Left colon (tissue), 2 donors: ENCODE results near the gene FAM3D. TPM values are rescaled to one million over a fixed set of nuclear protein-coding genes. Genes with fewer than 3 reads are reported as not detected.
"Not testable (repeated sequence)": the region's sequence is repeated elsewhere in the genome, so short reads cannot be mapped to it uniquely, and the experiment has no call there.

Experiments
- ATAC-seq: fragments of 200-7000 bp; cut with Tn5 transposase; one replicate; pipeline ENCODE4 v1.9.1; 2020; ENCODE audit warnings: mild to moderate bottlenecking, moderate library complexity
- DNase-seq, 2 donors: peaks; one replicate each; pipeline ENCODE4 v3.0.0-alpha.2; 2020
- intact Hi-C, 2 donors: fragments of 100-400 bp; cut with DNase I in 1 of 2; cut with micrococcal nuclease in 1 of 2; formaldehyde crosslinking; loops; one replicate each; pipeline versions ENCODE4 v1.11.2 to v1.14.0; 2022; cut with DNase I, micrococcal nuclease
- total RNA-seq, 2 donors: library from RNA; stranded (reverse); fragmentation: NEBNext Ultra II Directional; extraction: Animal tissue kit (Norgen Biotek cat#: 25700); gene quantifications; one replicate each; pipeline ENCODE4 v1.2.1, GENCODE V29; 2021
- donor health status: DM: no; HTN: no; CAD: no.
- donor health status: DM: yes; HTN: yes; CAD: no.

FAM3D gene
- total RNA-seq, 2 donors from 2014 or later, result 510 to 690 TPM

DNA sequence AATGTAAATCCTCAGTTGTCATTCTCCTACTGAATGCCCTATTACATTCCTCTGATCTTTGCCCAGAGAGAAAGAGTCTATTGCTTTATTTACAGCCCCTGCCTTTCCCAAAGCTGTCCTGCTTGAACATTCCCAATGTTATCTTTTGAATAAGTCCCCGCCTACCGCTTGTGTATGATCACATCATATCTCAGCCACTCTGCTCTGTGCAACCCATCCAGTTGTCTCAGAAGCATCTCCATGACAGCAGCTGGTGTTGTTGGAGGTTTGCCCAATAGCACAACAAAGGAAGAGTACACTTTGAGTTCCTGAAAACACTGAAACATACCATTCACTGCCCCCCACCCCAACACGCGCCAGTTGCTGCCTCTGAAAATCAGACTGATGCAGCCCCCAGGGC is 22.0 kb upstream of the FAM3D start:
- ATAC-seq (peak; percentile 91), DNase-seq (peak; percentile 54 to 64)
- intact Hi-C loops, result no loop called here

DNA sequence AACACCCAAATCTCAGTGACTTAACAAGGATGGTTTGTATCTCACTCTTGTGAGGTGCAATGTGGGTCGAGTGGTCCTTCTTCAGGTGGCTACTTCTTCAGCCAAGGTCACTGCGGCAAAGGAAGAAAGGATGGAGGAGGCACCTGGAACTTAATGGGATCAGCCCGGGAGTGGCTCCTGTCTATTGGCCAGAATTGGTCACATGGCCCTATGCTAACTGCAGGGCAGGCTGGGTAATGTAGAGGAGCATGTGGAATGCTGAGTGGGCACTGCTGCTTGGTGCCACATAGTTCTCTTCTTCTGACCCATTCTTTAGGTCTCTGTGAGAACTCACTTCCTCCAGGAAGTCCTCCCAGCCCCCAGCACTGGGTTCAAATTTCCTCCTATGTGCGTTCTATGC is 20.3 kb upstream of the FAM3D start:
- ATAC-seq (no peak), DNase-seq (no peak)
- intact Hi-C loops, result no loop called here

DNA sequence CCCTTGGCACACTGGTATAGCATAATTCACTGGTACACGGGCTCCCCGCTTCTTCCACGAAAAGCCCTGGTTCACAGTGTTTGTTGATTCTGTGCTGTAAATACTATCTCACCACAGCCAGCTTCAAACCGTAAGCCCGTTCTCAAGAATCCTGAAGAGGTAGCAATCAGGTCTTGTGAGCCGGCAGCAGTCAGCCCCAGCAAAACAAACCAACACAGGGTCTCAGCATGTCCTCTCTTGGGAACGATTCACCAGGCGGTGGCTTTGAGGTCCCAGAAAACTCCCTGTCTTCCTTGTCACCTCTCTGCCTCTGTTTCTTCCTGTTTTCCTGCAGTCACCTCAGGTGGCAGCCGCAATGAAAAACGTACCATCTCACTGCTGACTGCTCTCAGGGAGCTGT is 19.1 kb upstream of the FAM3D start:
- DNase-seq, result no peak
- ATAC-seq, result no peak
- intact Hi-C loops, result no loop called here

DNA sequence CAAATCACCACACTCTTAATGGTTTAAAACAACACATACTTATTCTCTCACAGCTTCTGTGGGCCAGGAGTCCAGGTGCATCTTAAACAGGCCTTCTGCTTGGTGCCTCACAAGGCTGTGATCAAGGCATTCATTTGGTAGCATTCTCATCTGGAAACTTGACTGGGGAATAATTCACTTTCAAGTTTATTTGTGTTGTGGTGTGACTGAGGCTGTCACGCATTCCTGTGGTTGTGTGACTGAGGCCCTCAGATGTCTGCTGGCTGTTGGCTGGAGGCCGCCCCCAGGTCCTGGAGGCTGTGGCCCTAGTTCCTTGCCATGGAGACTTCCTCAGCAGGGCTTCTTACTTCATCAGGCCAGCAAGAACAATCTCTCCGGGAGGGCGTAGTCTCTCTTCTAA is 16.9 kb upstream of the FAM3D start:
- ATAC-seq (no peak), DNase-seq (no peak)
- intact Hi-C loops, result no loop called here

DNA sequence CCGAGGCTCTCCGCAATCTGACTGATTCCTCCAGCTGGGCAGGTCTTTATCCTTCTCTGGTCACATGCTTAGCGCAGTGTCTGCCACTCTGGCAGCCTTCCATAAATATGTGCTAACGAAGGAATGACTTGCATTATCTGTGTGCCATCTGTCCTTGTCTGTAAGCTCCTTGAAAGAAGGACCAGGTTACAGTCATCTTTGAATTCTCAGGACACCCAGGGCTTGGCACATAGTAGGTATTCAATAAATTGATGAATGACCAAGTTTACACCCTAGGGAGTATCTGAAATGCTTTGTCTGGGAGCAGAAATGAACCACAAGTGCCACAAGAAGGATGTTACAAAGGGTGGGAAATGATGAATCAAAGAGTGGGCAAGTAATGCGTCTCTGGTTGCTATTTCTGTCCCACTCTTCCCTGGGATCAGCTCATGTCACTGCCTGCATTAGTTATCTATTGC is 16.5 kb upstream of the FAM3D start:
- DNase-seq (no peak), ATAC-seq (no peak)
- intact Hi-C loops, result no loop called here

DNA sequence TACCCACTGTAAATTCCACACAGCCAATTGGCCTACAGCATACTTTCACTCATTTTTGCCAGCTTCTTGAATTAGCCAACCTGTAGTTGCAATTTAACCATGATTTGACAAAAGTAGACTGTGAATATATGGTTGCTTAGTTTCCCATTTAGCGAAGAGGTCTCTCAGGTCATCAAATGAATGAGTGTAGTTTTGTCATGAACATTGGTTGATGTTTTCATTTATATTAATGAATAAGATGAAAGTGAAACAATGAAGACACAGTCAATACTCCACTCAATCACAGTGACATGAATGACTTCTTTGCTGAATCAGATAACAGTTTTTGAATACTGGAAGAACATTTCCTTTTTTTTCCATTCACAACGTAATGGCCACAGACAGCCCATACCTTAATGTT is 15.3 kb upstream of the FAM3D start:
- intact Hi-C loops, result no loop called here
- ATAC-seq (no peak), DNase-seq (no peak)

DNA sequence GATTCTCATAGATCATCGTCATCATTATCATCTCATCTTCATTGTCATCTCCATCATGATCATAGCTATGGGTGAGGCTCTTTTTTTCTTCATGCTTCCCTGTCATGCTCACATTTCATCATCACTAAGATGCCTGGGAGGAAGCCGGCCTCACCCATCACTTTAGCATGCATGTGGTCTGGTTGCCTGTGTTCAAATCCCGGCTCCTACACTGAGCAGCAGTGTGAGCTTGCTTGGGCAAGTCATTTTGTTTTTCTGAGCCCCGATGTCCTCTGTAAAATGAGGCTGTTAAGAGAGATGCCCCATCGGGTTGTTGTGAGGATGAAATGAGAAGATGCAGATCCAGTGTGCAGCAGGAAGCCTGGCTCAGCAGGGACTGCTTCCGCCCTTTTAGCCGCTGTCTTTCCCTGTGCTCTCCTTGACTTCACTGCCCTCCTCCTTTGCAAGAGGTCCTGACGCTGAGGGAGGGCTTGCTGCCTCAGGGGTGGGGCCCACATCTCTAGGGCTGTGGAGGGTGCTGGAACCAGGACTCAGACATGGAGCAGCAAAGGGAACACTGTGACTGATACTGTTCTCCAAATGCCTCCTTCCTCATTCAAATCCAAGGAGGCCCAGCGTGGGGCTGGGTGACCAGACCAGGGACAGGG is 14.4 kb upstream of the FAM3D start:
- ATAC-seq (peak; percentile 22), DNase-seq (no peak)
- intact Hi-C loops, result no loop called here

DNA sequence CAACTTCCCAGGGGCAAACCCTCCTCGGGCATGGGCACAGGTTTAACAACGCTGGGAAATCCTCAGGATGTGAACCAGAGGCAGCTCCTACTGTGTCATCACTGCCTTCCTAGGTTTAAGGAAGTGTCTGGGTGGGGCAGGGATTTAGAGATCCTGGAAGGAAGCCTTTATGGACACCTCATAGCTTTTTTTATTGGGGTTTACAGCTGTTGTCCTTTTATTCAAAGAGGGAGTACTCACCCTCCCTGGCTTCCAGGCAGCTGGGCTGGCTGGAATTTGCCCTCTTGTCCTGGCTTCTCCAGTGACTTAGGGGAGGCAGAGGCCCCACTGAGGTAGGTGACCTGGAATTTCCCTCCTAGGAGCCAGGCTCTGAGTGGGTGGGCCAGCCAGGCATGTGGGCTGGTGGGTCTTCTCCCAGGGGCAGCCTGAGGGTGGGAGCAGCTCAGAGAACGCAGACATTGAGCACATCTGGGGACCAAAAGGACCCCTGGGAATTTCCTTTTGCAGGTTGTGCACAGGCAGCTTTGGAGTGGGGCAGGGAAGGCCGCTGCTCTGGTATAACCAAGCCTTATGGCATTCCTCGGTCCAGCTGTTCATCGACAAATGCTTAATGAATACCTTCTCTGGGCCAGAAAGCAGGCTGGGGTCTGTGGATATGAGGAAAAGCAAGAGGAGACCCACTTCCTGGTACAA is 13.5 kb upstream of the FAM3D start:
- peak; percentile 97 for ATAC-seq
- intact Hi-C loops, result no loop called here

DNA sequence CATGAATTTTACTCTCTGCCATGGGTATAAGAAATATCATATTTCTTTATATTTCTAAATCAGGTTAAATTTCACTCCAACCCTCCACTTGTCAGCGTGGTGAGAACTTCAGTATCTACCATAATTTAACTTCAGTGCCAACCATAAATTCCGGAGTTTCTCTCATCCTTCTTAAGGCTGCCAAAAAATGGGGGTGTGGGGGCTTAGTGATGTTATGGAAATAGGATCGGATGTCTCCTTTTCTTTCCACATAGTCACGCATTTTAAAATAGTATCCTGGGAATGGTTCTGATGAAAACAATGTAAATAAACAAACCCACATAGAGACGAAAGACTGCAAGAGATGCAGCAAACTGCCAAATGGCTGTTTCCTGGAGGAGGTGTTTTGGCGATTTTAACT is 12.9 kb upstream of the FAM3D start:
- no peak for ATAC-seq
- intact Hi-C loops, result no loop called here

More for the DNA sequence above, 13.5 kb upstream of the FAM3D start:
- DNase-seq, result peak; percentile 61 to 80

DNA sequence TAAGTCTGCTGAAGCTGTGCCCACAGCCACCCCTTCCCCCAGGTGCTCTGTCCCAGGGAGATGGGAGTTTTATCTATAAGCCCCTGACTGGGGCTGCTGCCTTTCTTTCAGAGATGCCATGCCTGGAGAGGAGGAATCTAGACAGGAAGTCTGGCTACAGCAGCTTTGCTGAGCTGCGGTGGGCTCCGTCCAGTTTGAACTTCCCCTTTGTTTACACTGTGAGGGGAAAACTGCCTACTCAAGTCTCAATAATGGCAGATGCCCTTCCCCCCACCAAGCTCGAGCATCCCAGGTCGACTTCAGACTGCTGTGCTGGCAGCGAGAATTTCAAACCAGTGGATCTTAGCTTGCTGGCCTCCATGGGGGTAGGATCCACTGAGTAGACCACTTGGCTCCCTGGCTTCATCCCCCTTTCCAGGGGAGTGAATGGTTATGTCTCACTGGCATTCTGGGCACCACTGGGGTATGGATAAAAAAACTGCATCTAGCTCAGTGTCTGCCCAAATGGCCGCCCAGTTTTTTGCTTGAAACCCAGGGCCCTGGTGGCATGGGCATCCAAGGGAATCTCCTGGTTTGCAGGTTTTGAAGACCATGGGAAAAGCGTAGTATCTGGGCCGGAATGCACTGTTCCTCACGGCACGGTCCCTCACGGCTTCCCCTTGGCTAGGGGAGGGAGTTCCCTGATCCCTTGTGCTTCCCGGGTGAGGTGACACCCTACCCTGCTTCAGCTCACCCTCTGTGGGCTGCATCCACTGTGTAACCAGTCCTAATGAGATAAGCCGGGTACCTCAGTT is 11.8 kb upstream of the FAM3D start:
- intact Hi-C loops, ATAC-seq, DNase-seq: not testable (repeated sequence)

More for the DNA sequence above, 12.9 kb upstream of the FAM3D start:
- DNase-seq, result no peak

DNA sequence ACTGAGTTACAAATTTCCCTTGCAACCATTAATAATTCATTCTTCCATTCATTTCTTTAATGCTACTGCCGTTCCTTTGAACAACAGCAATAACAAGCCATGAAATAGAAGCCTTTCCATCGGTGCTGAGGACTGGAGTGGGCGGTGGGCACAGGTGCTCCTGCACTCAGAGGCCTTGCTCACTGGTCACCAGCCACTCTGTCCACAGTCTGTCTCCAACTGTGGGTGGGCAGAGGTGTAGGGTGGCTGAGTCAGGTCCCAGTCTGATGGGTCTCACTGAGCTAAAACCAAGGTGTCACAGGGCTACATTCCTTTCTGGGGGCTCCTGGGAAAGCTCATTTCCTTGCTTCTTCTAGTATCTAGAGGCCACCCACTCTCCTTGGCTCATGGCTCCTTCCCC is 6.3 kb upstream of the FAM3D start:
- DNase-seq (no peak), ATAC-seq (no peak)
- intact Hi-C loops, result no loop called here

DNA sequence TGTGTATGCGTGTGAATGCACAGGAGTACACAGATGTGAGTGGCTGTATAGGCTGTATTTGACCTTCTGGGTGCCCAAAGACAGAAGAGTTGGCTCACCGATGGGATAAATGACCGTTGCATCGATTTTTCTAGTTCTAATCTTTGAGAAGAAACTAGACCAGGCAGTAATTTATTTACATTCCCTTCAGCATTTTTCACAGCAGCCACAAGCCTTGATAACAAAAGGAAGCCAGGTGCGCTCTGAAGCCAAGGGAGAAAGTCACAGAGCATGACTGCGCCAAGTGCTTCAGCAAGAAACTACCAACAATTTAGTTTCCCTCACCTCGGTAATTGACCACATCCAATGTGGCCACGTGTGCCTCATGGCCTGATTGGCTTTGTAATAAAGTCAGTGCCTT is 5.9 kb upstream of the FAM3D start:
- no peak for DNase-seq
- intact Hi-C loops, result no loop called here
- ATAC-seq, result no peak

DNA sequence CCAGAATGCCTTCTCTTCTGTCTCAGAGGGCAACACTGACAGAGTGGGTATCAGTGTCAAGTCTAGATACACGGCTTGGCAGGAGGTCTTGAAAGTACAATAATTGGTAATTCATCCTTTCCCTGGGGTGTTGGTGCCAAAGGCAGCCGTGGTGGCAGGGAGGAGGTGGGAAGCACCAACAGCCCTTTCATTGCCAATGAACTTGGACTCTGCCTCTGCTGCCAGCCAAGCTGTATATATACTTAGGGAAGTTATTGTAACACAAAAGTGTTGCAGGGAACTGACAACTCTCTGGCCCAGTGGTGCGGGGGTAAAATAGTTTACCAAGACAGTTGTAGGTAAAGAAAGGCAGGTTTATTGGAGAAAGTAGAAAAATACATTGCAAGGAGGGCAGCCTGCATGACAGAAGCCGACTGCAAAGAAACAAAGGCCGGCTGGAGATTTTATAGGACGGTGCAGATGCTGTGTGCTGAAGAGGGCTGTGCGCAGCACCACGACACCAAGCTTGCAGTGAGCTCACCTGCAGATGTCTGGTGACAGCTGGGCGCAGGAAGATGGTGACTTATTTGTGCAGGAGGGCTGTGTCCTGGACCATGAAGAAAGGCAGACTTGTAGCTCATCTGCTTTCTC is 4.0 kb upstream of the FAM3D start:
- intact Hi-C loops, result no loop called here
- peak; percentile 65 to 73 for DNase-seq
- peak; percentile 41 for ATAC-seq

DNA sequence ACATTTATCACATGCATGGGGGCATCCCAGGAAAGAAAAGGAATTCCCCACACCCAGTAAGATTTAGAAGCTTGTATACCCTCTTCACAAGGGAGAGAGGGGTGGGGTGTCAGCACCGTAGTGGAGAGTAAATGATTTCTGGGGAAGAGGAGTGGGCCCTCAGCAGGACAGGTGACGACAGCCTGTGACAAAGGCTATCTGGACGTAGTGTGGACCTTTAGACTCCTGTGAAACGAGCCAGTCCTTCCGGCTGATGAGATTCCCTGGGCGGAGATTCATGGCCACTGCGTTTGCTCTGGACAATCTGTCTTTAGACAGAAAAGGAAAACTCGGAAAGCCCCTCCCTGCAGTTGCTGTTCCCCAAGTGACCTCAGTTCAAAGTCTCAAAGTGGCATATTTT is 1.7 kb upstream of the FAM3D start:
- intact Hi-C loops, result no loop called here
- DNase-seq (peak; percentile 66 to 84), ATAC-seq (peak; percentile 47)

DNA sequence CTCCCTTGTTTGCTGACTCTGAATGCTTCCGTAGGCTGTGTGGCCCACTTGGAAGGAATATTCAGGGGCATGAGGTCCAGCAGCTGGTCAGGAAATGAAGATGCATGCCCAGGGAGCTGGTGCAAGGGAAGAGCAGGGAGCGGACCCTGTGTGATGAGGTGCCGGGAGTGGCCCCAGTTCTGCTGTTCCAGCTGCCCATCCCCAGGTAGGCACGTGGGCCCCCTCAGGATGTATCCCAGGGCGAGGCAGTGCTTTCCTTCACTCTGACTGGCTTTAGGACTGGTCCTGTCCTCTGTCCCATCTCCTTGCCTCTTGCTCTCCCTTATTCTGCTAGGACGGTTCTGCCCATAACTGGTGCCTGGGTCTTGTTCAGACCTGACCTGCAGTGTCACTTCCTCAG is 1.1 kb upstream of the FAM3D start:
- DNase-seq (no peak), ATAC-seq (peak; percentile 7)
- intact Hi-C loops, result no loop called here

DNA sequence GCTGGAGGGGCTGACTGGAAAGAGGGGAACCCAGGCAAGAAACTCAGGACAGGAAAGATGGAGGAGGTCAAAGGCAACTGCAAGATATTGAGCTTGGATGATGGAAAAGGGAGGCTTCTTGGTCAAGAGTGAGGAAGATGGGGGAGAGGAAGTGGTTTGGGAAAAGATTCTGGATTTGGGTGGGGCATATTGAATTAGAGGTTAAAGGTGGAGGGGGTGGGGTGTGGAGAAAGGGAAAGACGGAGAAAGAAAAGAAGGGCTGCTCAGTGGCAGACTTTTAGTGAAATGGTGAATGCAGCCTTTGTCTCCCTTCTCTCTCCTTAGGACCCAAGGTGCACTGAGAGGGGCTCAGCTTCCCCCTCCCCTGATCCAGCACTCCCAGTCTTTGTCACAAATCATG is 655 bp upstream of the FAM3D start:
- peak; percentile 33 for ATAC-seq
- intact Hi-C loops, result no loop called here
- DNase-seq, result no peak

DNA sequence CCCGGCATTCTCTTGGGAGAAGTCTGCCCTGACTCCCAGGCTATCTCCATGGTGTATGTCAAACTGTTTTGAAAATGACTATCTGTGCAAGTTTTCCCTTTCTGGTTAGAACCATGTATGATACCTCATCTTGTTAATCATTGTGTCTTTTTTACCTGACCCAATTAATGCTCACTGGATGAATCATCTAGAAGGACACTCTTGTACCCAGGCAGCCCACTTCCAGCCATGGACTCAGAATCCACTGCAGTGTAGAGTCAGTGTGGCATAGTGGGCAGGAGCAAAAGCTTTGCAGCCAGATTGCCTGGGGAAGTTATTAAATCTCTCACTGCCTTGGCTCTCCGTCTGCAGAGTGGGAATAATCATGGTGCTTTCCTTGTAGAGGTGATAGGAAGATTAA is 1.2 kb downstream of the FAM3D start:
- ATAC-seq (peak; percentile 14), DNase-seq (peak; percentile 26 to 30)

DNA sequence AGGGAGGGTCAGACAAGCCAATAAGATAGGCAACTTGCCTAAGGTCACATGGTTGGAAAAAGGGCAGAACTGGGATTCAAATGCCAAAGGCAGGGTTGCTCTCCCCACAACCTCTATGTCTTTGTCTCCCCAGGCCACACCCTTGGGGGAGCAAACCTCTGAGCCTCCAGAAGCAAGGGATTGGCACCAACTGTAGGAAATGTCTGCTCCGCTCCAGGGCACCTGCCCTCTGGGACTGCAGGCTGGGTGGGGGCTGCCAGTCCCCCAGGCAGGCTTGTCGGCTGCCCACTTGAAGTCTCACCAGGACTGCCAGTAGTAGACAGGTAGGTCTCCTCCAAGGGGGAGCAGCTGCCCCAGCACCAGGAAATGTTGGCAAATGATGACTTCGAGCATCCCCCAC is 2.0 kb downstream of the FAM3D start:
- DNase-seq (peak; percentile 27 to 51), ATAC-seq (no peak)
- intact Hi-C loops, result no loop called here

More for the DNA sequence above, 1.2 kb downstream of the FAM3D start:
- intact Hi-C loops, result no loop called here

DNA sequence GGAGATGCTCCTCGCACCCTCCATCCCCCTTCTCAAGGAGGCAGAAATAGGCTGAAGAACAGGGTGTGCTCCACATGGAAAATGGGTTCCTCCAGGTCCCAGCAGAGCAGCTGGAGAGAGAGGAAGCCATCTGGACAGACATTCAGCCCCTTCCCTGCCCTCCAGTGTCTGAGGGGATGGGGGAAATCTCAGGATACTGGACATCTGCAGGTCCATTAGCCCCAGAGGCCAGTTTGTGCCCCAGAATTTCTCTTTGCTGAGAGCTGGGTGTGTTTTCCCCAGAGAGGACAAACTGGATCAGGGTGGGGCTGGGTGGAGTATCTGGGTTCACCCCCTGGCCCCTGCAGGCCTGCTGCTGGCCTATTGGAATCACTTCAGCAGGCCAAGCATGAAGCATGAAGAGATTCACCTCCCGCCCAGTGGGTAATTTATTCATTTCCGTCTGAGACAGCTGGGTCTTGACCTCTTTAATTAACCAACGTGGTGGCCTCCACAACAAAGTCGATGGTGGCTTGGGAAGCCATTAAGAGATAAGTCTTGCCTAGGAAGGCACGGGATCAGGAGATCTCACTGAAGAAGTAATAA is 4.6 kb downstream of the FAM3D start:
- no peak for ATAC-seq
- DNase-seq, result peak; percentile 6 to 30
- intact Hi-C loops, result no loop called here
